ENCODE results near the gene ATP8B1.
"Not testable (repeated sequence)": the region's sequence is repeated elsewhere in the genome, so short reads cannot be mapped to it uniquely, and the experiment has no call there.

ATP8B1 gene

DNA sequence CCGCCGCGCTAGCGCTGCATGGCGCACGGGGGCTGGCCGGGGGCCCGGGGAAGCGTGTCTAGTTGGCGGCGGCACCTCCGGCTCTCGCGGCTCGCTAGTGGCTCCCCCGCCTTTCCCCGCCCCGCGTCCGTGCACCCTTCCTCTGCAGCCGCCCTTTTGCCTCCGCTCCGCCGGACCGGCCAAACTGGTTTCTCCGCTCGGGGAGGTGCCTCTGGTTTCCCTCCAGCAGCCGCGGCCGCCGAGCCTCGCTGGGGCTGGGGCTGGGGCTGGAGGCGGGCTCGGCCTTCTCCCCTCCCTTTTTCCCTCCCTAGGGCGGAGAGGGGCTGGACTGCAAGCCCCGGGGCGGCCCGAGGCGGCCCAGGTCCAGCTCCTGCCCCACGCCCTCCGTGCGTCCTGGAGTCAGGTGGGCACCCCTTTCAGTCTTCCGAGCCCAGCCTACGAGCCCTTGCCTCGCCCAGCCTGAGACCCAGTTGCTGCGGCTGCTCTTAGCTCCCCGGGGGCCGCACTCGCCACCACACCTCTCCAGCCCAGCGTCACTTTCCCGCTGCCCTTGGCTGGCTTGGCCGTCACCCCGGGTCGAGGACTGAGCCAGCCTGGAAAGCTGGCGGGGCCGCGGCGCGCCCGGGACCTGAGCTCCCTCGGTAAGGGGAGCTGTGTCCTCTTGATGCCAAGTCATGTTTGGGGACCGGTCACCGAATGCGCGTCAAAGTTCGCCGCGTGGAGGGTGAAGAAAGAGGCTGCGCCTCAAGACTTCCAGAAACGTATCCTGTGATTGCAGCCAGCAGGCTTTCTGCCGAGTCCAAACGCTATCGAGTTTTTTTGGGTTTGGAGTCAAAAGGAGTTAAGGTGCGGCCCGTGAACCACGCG, at the start of gene ATP8B1:
ATP8B1 (minus strand) TSS at position 213 of the 867 bp plus-strand sequence. CDS start 71,508 bp downstream, outside the sequence.
- no peak for DNase-seq (ENCODE audit: low read depth)

DNA sequence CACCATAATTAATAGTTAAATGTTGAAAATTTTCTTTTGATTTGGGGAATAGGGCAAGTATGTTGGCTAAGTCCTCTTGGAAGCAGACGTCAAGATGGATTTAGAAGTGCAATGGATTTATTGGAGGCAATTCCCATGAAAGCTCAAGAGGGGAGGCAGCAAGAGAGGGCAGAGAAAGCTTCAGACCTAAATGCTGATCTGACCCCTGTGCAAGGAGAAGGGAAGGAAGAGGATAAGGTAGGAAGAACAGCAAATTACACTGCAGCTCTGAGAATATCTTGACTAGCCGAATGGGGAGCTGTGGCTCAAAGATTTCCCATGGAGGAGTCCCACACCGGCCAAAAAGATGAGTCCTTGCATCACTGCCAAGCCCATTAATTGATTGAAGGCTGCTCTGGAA, 46.9 kb upstream of the ATP8B1 start:
- DNase-seq (ENCODE audit: low read depth): no peak

DNA sequence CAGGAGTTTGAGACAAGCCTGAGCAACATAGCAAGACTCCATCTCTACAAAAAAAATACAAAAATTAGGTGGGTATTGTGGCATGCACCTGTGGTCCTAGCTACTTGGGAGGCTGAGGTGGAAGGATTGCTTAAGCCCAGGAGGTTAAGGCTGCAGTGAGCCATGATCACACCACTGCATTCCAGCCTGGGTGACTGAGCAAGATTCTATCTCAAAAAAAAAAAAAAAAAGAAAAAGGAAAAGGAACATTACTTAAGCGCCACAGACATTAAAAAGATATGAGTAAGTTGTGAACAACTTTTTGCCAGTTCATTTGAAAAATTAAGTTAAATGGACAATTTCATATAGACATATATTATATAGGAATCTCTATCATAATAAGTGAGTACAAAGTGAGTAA, 45.3 kb upstream of the ATP8B1 start:
- not testable (repeated sequence) for DNase-seq (ENCODE audit: low read depth)

DNA sequence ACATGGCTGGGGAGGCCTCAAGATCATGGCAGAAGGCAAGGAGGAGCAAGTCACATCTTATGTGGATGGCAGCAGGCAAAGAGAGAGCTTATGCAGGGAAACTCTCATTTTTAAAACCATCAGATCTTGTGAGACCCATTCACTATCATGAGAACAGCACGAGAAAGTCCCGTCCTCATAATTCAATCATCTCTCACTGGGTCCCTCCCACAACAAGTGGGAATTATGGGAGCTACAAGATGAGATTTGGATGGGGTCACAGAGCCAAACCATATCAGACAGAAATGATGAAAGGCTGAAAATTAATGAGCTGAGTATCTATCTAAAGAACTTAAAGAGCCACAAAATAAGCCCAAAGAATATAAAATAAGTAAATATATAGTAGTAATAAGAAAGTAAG, 44.3 kb upstream of the ATP8B1 start:
- not testable (repeated sequence) for DNase-seq (ENCODE audit: low read depth)

DNA sequence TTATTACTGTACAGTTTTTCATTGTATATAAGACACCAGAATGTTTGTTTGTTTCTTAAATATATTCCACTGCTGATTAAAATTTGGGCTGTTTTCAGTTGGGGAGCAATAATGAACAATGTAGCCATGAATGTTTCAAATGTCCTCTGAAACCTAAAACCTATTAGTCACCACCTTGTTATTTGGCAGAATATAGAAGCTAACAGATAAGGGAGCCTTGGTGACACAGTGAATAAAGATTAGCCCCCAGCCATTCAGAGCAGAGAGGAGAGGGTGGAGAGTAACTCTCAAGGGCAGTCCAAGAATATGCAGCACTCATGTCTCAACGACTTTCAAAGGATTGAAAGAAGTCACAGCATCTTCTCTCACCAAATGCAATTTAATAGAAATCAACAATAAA, 43.1 kb upstream of the ATP8B1 start:
- no peak for DNase-seq (ENCODE audit: low read depth)

DNA sequence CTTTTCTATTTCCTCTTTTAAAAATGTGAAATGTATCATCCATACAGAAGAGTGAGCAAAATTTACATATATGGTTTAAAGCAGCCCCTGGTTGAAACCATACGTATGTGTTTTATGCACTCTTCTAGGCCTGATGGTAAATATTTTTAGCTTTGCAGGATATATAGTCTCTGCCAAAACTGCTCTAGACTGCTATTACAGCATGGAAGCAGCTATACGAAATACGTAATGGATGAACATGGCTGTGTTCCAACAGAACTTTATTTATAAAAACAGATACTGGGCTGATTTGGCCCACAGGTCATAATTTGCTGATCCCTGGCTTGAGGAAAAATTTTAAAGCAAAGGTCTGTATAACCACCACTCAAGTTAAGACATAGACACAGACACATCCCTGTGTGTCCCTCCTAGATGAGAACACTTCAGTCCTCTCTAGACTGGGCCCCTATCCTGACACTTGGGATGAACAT, 42.5 kb upstream of the ATP8B1 start:
- no peak for DNase-seq (ENCODE audit: low read depth)

DNA sequence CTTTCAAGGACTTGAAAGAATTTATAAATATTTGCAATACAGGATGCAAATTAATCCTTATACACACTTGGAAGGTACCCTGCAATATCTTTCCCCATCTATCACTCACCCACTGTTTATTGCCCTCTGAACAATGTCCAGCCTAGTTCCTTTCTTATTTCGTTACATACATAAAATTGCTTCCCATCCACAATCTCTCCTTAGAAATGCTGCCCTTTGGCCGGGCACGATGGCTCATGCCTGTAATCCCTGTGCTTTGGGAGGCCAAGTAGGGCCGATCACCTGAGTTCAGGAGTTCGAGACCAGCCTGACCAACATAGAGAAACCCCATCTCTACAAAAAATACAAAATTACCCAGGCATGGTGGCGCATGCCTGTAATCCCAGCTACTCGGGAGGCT, 41.2 kb upstream of the ATP8B1 start:
- DNase-seq (ENCODE audit: low read depth): no peak

DNA sequence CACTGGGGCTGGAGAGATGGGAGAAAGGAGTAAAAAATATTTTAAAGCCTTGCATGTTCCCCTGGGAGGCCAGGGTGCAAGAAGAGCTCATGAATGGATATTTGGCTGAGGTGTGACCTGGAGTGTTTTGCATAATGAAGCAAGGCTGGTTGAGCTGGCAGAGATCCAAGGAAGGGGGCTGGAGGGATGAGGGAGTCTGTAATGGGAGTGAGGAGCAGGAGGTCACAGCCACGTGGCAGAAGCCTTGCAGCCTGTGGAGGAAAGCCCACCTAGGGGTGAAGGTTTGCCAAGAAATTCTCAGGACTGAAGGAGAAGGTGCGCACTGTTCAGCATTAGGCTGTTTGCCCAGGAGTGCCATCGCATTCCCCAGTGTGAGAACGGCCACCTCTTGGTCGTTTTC, 40.3 kb upstream of the ATP8B1 start:
- DNase-seq (ENCODE audit: low read depth): no peak

DNA sequence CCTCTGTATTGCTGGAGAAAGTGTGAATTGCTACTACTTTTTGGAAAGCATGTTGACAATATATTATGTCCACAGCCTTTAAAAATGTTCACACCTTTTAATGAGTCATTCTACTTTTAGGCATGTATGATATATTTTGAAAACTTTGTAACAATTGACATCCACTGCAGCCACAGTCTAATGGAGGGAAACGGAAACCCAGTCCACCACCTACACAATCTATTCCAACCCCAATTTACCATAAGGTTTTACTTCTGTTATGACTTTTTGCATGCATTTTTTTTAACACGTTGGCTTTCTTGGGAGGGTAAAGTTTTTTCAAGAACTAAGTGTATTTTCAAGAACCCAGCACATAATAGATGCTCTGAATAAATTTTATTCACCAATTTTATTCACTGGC, 38.5 kb upstream of the ATP8B1 start:
- DNase-seq (ENCODE audit: low read depth): no peak

DNA sequence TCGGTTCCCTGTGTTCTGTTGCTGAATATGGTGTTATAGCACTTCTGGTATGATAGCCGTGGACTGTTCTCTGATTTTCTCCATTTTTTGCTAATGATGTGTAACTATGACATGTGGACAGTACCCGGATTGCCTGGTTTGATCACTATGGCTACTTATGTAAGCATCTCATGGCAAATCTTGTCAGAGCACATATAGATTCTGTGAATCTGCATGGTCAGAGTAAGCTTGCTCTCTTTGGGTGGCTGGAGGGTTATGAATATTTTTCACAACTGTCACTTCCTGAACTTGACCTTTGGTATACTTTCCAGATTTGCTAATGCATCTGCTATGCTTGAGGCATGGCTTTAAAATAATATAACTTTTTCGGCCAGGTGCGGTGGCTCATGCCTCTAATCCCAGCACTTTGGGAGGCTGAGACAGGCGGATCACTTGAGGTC, 36.8 kb upstream of the ATP8B1 start:
- DNase-seq (ENCODE audit: low read depth): no peak

DNA sequence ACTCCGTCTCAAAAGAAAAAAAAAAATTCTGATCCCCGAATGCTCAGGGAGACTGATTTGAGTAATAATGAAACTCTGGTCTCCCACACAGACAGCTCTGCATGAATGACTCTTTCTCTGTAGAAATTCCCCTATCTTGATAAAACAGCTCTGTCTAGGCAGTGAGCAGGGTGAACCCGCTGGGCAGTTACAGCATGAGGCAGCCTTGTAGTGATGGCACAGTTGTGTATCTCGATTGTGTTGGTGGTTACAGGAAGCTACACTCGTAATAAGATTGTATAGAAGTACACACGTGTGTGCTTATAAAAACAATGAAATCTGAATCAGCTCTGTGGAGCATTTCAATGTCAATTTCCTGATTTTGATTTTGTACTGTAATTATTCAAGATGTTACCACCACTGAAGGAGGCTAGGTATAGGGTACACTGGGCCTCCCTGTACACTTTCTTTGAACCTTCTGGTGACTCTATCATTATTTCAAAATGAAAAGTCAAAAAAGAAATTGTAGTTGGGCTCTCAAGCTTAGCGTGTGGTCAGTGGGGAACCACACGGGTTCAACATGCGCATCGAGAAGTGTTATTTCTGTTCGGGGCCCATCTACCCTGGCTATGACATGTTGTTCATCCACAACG, 34.9 kb upstream of the ATP8B1 start:
- DNase-seq (ENCODE audit: low read depth): no peak

DNA sequence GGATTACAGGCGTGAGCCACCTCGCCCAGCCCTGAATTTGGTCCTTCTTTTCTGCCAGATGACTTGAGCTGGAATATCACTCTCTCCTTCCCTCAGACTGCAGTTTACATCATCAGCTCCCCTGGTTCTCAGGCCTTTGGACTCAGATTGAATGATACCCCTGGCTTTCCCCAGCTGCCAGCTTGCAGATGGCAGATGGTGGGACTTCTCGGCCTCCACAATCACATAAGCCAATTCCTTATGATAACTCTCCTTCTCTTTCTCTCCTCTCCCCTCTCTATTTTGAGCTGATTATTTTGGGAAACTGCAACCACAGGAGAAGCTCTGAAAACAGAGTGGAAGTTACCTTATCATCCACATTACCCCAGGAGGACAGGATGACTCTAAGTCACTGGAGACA, 33.4 kb upstream of the ATP8B1 start:
- DNase-seq (ENCODE audit: low read depth): no peak

DNA sequence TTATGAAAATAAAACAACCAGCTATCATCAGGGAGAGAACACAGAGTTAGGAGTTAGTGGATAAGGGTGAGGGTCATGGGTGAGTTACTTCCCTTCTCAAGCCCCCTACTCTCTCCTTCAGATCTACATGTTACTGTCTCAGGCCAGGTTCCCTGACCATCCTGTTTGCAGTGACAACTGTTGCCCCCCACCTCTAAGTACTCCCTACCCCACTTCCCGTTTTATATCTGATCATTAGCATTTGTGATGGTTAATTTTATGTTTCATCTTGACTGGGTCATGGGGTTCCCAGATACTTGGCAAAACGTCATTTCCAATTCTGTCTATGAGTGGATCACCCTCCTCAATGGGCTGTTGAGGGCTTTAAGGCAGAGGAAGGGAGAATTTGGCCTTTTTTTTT, 32.8 kb upstream of the ATP8B1 start:
- DNase-seq (ENCODE audit: low read depth): no peak

DNA sequence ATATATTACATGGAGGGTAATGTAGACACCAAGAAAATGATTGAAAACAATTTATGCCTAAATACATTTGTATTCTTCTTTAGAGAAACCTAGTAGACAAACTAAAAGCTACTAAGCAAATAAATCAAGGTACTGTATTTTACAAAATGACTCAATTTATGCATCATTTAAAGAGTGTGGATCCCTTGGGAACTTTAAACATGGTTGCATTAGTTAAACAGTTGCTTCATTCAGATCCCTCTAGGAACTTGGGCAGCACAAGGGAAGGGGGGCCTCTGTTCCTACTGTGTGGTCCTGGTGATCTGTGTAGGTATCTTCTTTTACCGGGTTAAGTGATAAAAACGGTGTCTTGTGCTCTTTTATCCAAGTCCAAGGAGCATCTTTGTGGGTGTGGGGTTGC, 31.5 kb upstream of the ATP8B1 start:
- no peak for DNase-seq (ENCODE audit: low read depth)

DNA sequence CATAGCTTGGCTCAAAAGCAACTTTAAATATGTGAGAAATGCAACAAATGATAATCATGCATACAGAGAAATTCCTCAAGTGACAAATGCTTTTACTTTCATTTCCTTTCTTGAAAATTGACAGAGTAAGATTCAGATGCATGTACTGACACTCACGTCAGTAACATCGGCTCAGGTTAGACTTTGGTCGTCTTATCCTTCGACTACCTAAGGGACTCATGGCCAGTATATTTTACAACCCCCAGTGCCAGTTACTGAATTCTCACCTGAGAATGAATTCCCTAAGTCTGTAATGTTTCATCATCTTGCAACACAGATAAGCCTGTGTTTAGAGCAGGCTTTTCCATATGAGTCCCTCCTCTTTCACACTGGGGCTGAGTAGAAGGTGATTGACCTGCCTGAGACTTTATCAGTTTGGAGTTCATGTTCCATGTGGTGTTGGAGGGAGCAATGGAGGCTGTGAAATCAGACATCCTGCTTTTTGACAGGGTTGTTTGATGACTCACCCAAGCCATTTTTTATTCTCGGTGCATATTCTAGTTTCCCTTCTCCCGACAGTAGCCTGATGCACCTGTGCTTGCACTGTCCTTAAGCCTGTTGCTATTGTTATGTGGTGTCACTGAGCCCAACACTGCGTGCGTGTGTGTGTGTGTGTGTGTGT, 30.5 kb upstream of the ATP8B1 start:
- no peak for DNase-seq (ENCODE audit: low read depth)

DNA sequence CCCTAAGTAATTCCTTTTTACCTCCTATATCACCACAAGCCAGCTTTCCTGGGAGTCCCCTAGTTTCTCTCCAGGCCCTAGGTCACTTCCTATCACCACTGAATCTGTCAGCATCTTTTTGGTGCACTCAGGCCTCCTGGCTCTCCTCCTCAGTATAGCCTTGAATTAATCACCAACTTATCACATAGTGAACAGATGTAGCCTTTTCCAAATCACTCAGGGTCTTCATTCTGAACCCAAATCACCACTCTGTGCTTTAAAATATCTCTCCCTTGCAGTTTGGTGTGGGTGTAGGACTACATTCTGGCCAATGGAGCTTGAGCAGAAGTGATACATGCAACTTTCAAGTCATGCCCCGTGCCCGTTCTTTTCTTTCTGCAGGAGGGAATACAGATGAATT, 29.6 kb upstream of the ATP8B1 start:
- DNase-seq (ENCODE audit: low read depth): no peak

DNA sequence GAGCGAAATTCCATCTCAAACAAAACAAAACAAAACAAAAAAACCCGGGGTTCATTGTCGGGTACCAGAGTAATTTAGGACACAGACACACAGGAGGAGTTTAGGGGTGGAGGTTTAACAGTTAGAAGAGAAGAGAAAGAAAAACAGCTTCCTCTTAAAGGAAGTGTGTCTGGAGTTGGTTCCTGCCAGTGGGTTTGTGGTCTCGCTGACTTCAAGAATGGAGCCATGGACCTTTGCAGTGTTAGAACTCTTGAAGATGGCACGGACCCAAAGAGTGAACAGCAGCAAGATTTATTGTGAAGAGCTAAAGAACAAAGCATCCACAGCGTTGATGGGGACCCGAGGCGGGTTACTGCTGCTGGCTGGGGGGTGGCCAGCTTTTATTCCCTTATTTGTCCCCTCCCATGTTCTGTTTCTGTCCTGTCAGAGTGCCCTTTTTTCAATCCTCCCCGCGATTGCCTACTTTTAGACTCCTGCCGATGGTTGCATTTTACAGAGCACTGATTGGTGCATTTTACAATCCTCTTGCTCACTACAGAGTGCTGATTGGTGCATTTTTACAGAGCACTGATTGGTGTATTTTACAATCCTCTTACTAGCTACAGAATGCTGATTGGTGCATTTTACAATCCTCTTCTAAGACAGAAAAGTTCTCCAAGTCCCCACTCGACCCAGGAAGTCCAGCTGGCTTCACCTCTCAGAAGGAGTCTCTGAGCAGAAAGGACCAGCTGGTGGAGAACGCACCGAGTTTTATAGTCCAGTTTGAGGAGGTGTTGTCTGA, 28.7 kb upstream of the ATP8B1 start:
- no peak for DNase-seq (ENCODE audit: low read depth)

DNA sequence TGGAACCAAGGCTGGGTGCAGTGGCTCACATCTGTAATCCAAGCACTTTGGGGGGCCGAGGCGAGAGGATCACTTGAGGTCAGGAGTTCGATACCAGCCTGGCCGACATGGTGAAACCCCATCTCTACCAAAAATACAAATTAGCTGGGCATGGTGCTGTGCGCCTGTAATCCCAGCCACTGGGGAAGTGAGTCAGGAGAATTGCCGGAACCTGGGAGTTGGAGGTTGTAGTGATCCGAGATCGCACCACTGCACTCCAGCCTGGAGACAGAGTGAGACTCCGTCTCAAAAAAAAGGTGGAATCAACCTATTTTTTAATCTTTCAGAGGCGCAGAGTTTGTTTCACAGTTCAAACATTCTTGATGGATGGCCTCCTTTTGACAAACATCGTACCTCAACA, 24.5 kb upstream of the ATP8B1 start:
- no peak for DNase-seq (ENCODE audit: low read depth)

DNA sequence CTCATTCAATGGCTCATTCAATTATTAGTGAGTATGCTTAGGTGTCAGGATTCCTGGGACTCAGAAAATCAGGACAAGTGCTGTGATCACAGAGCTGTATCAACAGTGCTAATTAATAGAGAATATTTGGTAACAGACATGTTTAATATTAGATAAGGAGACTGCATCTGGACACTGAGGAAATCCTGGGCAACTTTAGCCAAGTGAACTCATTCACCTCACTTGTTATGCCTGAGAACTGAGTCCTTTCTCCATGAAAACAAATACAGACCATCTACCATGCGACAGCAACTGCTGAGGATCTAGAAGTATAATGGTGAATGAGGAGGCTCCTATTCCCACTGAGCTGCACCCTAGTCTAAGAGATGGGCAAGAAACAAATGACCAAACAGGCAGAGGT, 23.1 kb upstream of the ATP8B1 start:
- no peak for DNase-seq (ENCODE audit: low read depth)

DNA sequence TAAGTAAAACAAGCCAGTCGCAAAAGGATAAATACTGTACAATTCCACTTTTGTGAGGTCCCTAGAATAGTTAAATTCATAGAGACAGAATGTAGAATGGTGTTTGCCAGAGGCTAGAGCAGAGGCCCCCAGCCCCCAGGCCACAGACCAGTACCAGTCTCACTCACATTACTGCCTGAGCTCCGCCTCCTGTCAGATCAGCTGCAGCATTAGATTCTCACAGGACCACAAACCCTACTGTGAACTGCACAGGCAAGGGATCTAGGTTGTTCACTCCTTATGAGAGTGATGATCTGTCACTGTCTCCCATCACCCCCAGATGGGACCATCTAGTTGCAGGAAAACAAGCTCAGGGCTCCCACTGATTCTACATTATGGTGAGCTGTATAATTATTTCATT, 17.5 kb upstream of the ATP8B1 start:
- DNase-seq (ENCODE audit: low read depth): not testable (repeated sequence)

DNA sequence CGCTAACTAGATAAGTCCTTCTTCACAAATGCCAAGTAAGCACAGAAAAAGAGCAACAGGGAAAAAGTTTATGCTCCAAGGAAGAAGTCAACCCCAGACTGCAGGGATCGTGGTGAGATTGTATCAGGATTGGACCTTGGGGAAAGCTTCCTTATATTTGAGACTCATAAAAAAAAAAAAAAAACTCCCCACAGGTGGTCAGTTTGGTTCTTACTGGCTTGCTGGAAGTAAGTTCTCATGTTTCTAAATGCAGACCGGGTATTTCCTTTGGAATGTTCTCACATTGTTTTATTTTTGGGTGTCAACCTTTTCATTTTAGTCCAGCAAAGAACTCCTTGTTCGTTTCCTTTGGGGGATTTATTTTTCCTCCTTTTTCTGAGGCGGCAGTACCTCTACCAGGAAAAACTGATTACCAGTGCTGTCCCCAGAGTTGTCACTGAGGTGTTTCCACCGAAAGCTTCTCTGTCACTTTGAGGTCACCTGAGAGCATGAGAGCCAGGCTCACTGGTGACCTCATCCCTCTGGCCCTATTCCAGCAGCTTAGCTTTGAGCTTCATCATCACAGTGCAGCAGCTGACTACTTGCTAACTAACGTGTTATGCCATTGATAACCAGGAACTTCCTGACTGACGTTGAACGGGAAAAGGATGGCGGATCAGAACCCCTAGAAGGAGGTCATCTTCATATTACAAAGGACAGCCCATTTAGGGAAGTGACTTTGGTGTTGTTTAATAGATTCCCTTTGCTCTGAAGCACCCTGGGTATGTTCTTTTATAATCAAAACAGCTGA, 16.8 kb upstream of the ATP8B1 start:
- DNase-seq (ENCODE audit: low read depth): no peak
